Measurements from ENCODE around the gene CITED2. TPM values are rescaled to one million over a fixed set of nuclear protein-coding genes. Genes with fewer than 3 reads are reported as not detected.

Gene CITED2
- total RNA-seq, 1 donor from 2014 or later = 105 TPM

- TF ChIP-seq CTCF (IDR thresholded peaks at IDR 0.05; ENCODE audit: borderline replicate concordance) = no peak
- peaks cover 11% of the 10 kb centered on the region for H3K4me1 ChIP-seq
- no peak for DNase-seq
- H3K4me3 ChIP-seq = no peak overlapping the region
- H3K36me3 ChIP-seq = no peaks in the 10 kb centered on the region
- peaks cover 7% of the 10 kb centered on the region for H3K9me3 ChIP-seq (replicated peaks)
- intact Hi-C loops (cut with micrococcal nuclease) = no loop called here
- H3K27ac ChIP-seq (replicated peaks) = no peak overlapping the region
- H3K27me3 ChIP-seq (ENCODE audit: low read depth) = no peaks in the 10 kb centered on the region
Measured at GRCh38 chr6:139381216-139381865, 6.9 kb upstream of the CITED2 start.

DNA sequence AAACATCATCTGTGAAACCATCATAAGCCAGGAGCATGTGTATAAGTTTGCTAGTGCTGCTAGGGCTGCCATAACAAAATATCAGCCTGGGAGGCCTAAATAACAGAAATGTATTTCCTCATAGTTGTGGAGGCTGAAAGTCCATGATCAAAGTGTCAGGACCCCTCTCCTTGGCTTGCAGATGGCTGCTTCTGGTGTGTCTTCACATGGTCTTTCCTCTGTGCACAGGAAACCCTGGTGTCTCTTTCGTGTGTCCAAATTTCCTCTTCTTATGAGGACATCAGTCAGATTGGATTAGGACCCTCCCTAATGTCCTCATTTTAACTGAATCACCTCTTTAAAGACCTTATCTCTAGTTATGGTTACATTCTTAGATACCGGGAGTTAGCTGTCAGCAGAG lies 6.2 kb upstream of the CITED2 start:
- Histone ChIP-seq H3K4me3 (no peak overlapping the region), H3K9me3 (replicated peaks) (peaks cover 7% of the 10 kb centered on the region), H3K27me3 (ENCODE audit: low read depth) (no peaks in the 10 kb centered on the region), H3K27ac (replicated peaks) (no peak overlapping the region), H3K36me3 (no peaks in the 10 kb centered on the region), H3K4me1 (peaks cover 17% of the 10 kb centered on the region)
- no peak for TF ChIP-seq CTCF (IDR thresholded peaks at IDR 0.05; ENCODE audit: borderline replicate concordance)
- intact Hi-C loops (cut with micrococcal nuclease) = no loop called here
- no peak for DNase-seq

GRCh38 chr6:139380168-139380567 lies 5.7 kb upstream of the CITED2 start:
- Histone ChIP-seq H3K36me3 (no peaks in the 10 kb centered on the region), H3K9me3 (replicated peaks) (peaks cover 7% of the 10 kb centered on the region), H3K4me3 (no peak overlapping the region), H3K27me3 (ENCODE audit: low read depth) (no peaks in the 10 kb centered on the region), H3K27ac (replicated peaks) (no peak overlapping the region), H3K4me1 (peaks cover 20% of the 10 kb centered on the region)
- intact Hi-C loops (cut with micrococcal nuclease) = no loop called here
- no peak for TF ChIP-seq CTCF (IDR thresholded peaks at IDR 0.05; ENCODE audit: borderline replicate concordance)
- no peak for DNase-seq

DNA sequence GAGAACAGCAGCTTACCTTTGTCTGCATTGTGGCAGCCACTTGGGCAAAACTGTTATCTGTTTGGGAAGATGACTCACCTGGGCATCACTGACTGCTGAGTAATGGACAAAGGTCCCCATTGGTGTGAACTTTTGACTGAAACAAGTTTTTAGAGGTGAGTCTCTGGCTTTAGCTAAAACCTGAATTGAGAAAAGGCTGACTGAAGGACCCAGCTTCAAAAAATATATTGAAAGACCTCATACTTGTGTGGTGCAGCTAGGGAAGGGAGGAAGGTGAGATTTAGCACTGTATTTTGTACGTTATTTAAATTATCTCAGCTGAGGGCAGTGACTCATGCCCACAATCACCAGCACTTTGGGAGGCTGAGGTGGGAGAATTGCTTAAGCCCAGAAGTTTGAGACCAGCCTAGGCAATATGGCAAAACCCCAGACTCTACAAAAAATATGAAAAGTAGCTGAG lies 4.5 kb upstream of the CITED2 start:
- no peak for DNase-seq
- TF ChIP-seq CTCF (IDR thresholded peaks at IDR 0.05; ENCODE audit: borderline replicate concordance) = no peak
- Histone ChIP-seq H3K27me3 (ENCODE audit: low read depth) (no peaks in the 10 kb centered on the region), H3K27ac (replicated peaks) (no peak overlapping the region), H3K36me3 (no peaks in the 10 kb centered on the region), H3K4me1 (peaks cover 31% of the 10 kb centered on the region), H3K4me3 (no peak overlapping the region), H3K9me3 (replicated peaks) (peaks cover 7% of the 10 kb centered on the region)
- intact Hi-C loops (cut with micrococcal nuclease) = loop anchor here (10.0 kb wide), 3 partner anchors 376 to 1066 kb away; no protein-coding TSS in a partner anchor

DNA sequence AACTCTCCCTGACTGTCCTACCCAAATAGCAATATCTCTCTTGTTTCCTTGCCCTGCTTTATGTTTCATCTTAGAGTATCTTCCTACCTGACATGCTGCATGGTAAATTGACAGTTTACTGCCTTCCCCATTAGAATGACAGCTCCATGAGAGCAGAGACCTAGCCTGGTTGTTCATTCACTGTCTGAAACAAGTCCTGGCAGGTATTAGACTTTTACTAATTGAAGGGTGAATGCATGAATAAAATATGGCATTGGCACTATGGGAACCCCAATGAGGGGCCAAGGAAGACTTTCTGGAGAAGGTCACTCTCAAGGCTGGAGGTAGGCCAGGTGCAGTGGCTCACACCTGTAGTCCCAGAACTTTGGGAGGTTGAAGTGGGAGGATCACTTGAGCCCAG lies 3.8 kb upstream of the CITED2 start:
- no peaks in the 10 kb centered on the region for H3K27me3 ChIP-seq (ENCODE audit: low read depth)
- H3K4me3 ChIP-seq = no peak overlapping the region
- TF ChIP-seq CTCF (IDR thresholded peaks at IDR 0.05; ENCODE audit: borderline replicate concordance) = no peak
- no peak for DNase-seq
- H3K27ac ChIP-seq (replicated peaks) = no peak overlapping the region
- H3K4me1 ChIP-seq = peaks cover 38% of the 10 kb centered on the region
- intact Hi-C loops (cut with micrococcal nuclease) = loop anchor here (10.0 kb wide), 3 partner anchors 377 to 1067 kb away; no protein-coding TSS in a partner anchor
- H3K36me3 ChIP-seq = peaks cover 5% of the 10 kb centered on the region
- H3K9me3 ChIP-seq (replicated peaks) = peaks cover 7% of the 10 kb centered on the region
